ENCODE measurements around the gene PRKCD.
"Not testable (repeated sequence)": the region's sequence is repeated elsewhere in the genome, so short reads cannot be mapped to it uniquely, and the experiment has no call there.

Gene PRKCD

GRCh38 chr3:53140847-53141845 lies 19.9 kb upstream of the PRKCD start:
- DNase-seq: no peak

GRCh38 chr3:53142986-53143385 lies 18.0 kb upstream of the PRKCD start:
- DNase-seq: no peak

- DNase-seq: no peak
Measured at GRCh38 chr3:53144446-53144845, 16.6 kb upstream of the PRKCD start.

GRCh38 chr3:53144862-53145712 lies 15.9 kb upstream of the PRKCD start:
- DNase-seq: peak; percentile 43

GRCh38 chr3:53145713-53146080 lies 15.3 kb upstream of the PRKCD start:
- DNase-seq: no peak

GRCh38 chr3:53146319-53146891 lies 14.6 kb upstream of the PRKCD start:
- no peak for DNase-seq

- DNase-seq: no peak
Measured at GRCh38 chr3:53147151-53147902, 13.7 kb upstream of the PRKCD start.

GRCh38 chr3:53147903-53148400 lies 13.1 kb upstream of the PRKCD start:
- no peak for DNase-seq

GRCh38 chr3:53149006-53149690 lies 11.9 kb upstream of the PRKCD start:
- no peak for DNase-seq

- no peak for DNase-seq
Measured at GRCh38 chr3:53149699-53150098, 11.3 kb upstream of the PRKCD start.

- DNase-seq: no peak
Measured at GRCh38 chr3:53150247-53151085, 10.5 kb upstream of the PRKCD start.

- DNase-seq: not testable (repeated sequence)
Measured at GRCh38 chr3:53151086-53151438, 9.9 kb upstream of the PRKCD start.

GRCh38 chr3:53151465-53151864 lies 9.5 kb upstream of the PRKCD start:
- no peak for DNase-seq

- no peak for DNase-seq
Measured at GRCh38 chr3:53151870-53152660, 8.9 kb upstream of the PRKCD start.

GRCh38 chr3:53153264-53153823 lies 7.7 kb upstream of the PRKCD start:
- DNase-seq: no peak

- no peak for DNase-seq
Measured at GRCh38 chr3:53153980-53154379, 7.0 kb upstream of the PRKCD start.

GRCh38 chr3:53154881-53155285 lies 6.1 kb upstream of the PRKCD start:
- DNase-seq: no peak

GRCh38 chr3:53155760-53156159 lies 5.2 kb upstream of the PRKCD start:
- DNase-seq: peak; percentile 72

- DNase-seq: peak; percentile 67
Measured at GRCh38 chr3:53156368-53156834, 4.6 kb upstream of the PRKCD start.
